Measurements from ENCODE around the gene SLC39A11. TPM values are rescaled to one million over a fixed set of nuclear protein-coding genes. Genes with fewer than 3 reads are reported as not detected.

Gene SLC39A11
- total and polyA plus RNA-seq, 8 donors, result 5.2 to 62.0 (median 12.9) TPM

GRCh38 chr17:73096211-73096610 lies 3.7 kb upstream of the SLC39A11 start:
- Histone ChIP-seq H3K36me3 (no peaks in the 10 kb centered on the region), H3K27me3 (no peaks in the 10 kb centered on the region), H3K4me3 (no peak overlapping the region), H3K4me1 (peaks cover 10 to 16% (median 14%) of the 10 kb centered on the region in 4 donors), H3K9me3 (no peaks in the 10 kb centered on the region), H3K27ac (no peak overlapping the region)
- intact Hi-C loops (cut with DNase I; ENCODE audit: low total_unique reads), result no loop called here
- no peak for DNase-seq
- WGBS, 5 donors, result 84 to 88% (median 87%) methylated on average over 6 of the region's 6 CpGs
- no peak for TF ChIP-seq EP300 (IDR thresholded peaks at IDR 0.05)
- TF ChIP-seq CTCF (IDR thresholded peaks at IDR 0.05), result no peak
- no peak for TF ChIP-seq POLR2A (IDR thresholded peaks at IDR 0.05)
- no peak for TF ChIP-seq POLR2AphosphoS5 (IDR thresholded peaks at IDR 0.05)

GRCh38 chr17:73093286-73093685 lies 798 bp upstream of the SLC39A11 start:
- peaks cover 23 to 41% (median 34%) of the 10 kb centered on the region in 4 donors for H3K4me1 ChIP-seq
- no peak for TF ChIP-seq EP300 (IDR thresholded peaks at IDR 0.05)
- TF ChIP-seq CTCF (IDR thresholded peaks at IDR 0.05), result no peak
- no peak for TF ChIP-seq POLR2AphosphoS5 (IDR thresholded peaks at IDR 0.05)
- no peak for TF ChIP-seq POLR2A (IDR thresholded peaks at IDR 0.05)
- peak overlapping the region in 3 of 4 donors; percentile 73 to 90 (median 80) for H3K4me3 ChIP-seq
- H3K36me3 ChIP-seq, result peaks cover 0 to 5% (median 3%) of the 10 kb centered on the region in 4 donors
- no peak overlapping the region for H3K27ac ChIP-seq
- H3K27me3 ChIP-seq, result no peaks in the 10 kb centered on the region
- WGBS, 5 donors, result 71 to 74% (median 73%) methylated on average over 9 of the region's 9 CpGs
- DNase-seq, result no peak
- H3K9me3 ChIP-seq, result no peaks in the 10 kb centered on the region
- intact Hi-C loops (cut with DNase I; ENCODE audit: low total_unique reads), result no loop called here

GRCh38 chr17:73091770-73092522 lies 542 bp downstream of the SLC39A11 start:
- no peak for TF ChIP-seq EP300 (IDR thresholded peaks at IDR 0.05)
- no peak for TF ChIP-seq POLR2A (IDR thresholded peaks at IDR 0.05)
- TF ChIP-seq CTCF (IDR thresholded peaks at IDR 0.05), result no peak
- TF ChIP-seq POLR2AphosphoS5 (IDR thresholded peaks at IDR 0.05), result no peak
- intact Hi-C loops (cut with DNase I; ENCODE audit: low total_unique reads), result no loop called here
- Histone ChIP-seq H3K36me3 (peaks cover 0 to 18% (median 16%) of the 10 kb centered on the region in 4 donors), H3K9me3 (no peaks in the 10 kb centered on the region), H3K27ac (peak overlapping the region; percentile 72 to 89 (median 81)), H3K4me1 (peaks cover 23 to 41% (median 34%) of the 10 kb centered on the region in 4 donors), H3K4me3 (peak overlapping the region; percentile 68 to 90 (median 76)), H3K27me3 (no peaks in the 10 kb centered on the region)
- 3 to 7% (median 5%) methylated on average over 15 to 20 of the region's 20 CpGs for WGBS, 5 donors
- peak; percentile 33 to 60 for DNase-seq

GRCh38 chr17:73091410-73091769 lies 1.1 kb downstream of the SLC39A11 start:
- Histone ChIP-seq H3K36me3 (peaks cover 0 to 24% (median 22%) of the 10 kb centered on the region in 4 donors), H3K4me3 (peak overlapping the region; percentile 68 to 90 (median 76)), H3K9me3 (no peaks in the 10 kb centered on the region), H3K27me3 (no peaks in the 10 kb centered on the region), H3K4me1 (peaks cover 23 to 41% (median 34%) of the 10 kb centered on the region in 4 donors), H3K27ac (peak overlapping the region in 3 of 5 donors; percentile 74 to 89 (median 82))
- no peak for TF ChIP-seq POLR2A (IDR thresholded peaks at IDR 0.05)
- no peak for TF ChIP-seq POLR2AphosphoS5 (IDR thresholded peaks at IDR 0.05)
- no peak for TF ChIP-seq CTCF (IDR thresholded peaks at IDR 0.05)
- TF ChIP-seq EP300 (IDR thresholded peaks at IDR 0.05), result no peak
- WGBS, 5 donors, result 22 to 47% (median 24%) methylated on average over 4 of the region's 4 CpGs
- intact Hi-C loops (cut with DNase I; ENCODE audit: low total_unique reads), result no loop called here
- DNase-seq, result no peak
